K562 treated with DMSO at 1 percent for 24 hours (cell line): ENCODE measurements around the gene COLEC11. TPM values are rescaled to one million over a fixed set of nuclear protein-coding genes. Genes with fewer than 3 reads are reported as not detected.

Experiments used
- total RNA-seq: library from RNA; unstranded; fragments of 300-600 nt; gene quantifications from 2 replicates; pipeline ENCODE4 v1.2.3, GENCODE V29; 2022; ENCODE audit warnings: low read depth; ENCODE audit not compliant: insufficient read depth

The COLEC11 gene
- 11.0 and 12.1 TPM in 2 replicates for total RNA-seq

GRCh38 chr2:3594493-3595281, at the start of gene COLEC11:
COLEC11 (plus strand) TSS chr2:3595112; CDS start chr2:3604341, 9,229 bp downstream.

DNA sequence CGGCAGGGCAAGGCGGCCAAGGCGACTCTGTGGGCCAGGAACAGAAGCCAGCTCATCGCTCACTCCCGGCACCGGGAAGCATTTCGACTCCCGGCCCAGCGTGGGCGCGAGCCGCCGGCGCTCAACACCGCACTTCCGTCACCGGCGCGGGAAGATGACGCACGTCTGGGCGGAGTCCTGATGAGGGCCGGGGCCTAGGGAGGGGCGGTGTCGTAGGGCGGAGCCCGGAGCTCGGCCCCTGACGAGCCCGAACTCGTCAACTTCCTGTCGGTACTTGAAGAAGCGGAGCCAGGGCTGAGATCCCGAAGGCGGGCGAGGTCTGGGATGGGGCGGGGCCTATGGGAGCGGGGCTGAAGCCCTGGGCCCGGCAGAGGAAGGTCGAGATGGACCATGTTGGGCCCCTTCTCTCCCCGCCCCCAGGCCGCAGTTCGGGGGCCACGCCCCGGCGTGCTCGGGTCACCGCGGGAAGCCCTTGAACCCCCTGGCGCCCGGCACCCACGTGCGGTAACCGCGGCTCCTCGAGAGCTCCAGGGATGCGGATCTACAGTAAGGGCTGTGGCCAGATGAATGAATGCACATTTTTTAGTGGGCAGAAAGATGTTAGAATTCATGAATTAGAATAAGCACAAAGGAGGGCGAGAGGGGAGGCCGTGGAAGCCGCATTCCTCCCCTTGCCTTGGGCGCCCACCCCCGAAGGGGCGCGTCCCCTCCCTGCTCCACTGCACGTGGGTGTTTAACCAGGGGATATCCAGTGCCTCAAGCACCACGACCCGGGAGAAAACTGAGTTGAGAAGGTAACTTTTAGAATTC, 36.5 kb upstream of the COLEC11 start, which contains the start of gene RNASEH1:
TSS of gene RNASEH1 (minus strand) at position 129 of the 810 bp plus-strand sequence. CDS start at position 56, 73 bp downstream.

GRCh38 chr2:3657881-3658280, 63.0 kb downstream of the COLEC11 start, which contains the start of gene ALLC:
ALLC (plus strand) TSS chr2:3658200; CDS start chr2:3671158, 12,958 bp downstream.

Other genes with a start within 250 kb of the COLEC11 start
- gene EIPR1, start 217.3 kb upstream of the COLEC11 start, total RNA-seq: 27.6 and 28.5 TPM in 2 replicates
- 82.4 and 90.1 TPM in 2 replicates for gene TRAPPC12, start 215.4 kb upstream of the COLEC11 start, total RNA-seq
- gene ADI1, start 75.6 kb upstream of the COLEC11 start, total RNA-seq: 48.9 and 54.1 TPM in 2 replicates
- gene RNASEH1, start 36.8 kb upstream of the COLEC11 start, total RNA-seq: 15.7 and 17.1 TPM in 2 replicates
- 2,173 and 2,351 TPM in 2 replicates for gene RPS7, start 19.9 kb upstream of the COLEC11 start, total RNA-seq
- not detected in 2 replicates for gene ALLC, start 63.1 kb downstream of the COLEC11 start, total RNA-seq
- gene DCDC2C, start 108.5 kb downstream of the COLEC11 start, total RNA-seq: not detected in 2 replicates